HEK293T (cell line): ENCODE measurements around the gene UNC93B1.

Experiments used
- ARNT ChIP-seq: fragments of 450-650 bp; IDR thresholded peaks from 2 replicates; pipeline ENCODE4 v1.6.1; 2017; ENCODE audit warnings: mild to moderate bottlenecking
- CTBP1 ChIP-seq: fragments of 450-650 bp; IDR thresholded peaks from 2 replicates; pipeline ENCODE4 v1.6.1; 2016; ENCODE audit warnings: borderline replicate concordance
- FOXK2 ChIP-seq: fragments of 450-650 bp; IDR thresholded peaks from 2 replicates; pipeline ENCODE4 v1.6.1; 2016; ENCODE audit warnings: mild to moderate bottlenecking
- FOXM1 ChIP-seq: fragments of 450-650 bp; IDR thresholded peaks from 2 replicates; pipeline ENCODE4 v1.6.1; 2017; ENCODE audit warnings: mild to moderate bottlenecking, borderline replicate concordance
- NFRKB ChIP-seq: fragments of 450-650 bp; IDR thresholded peaks from 2 replicates; pipeline ENCODE4 v1.6.1; 2016; ENCODE audit warnings: mild to moderate bottlenecking, moderate library complexity
- SP1 ChIP-seq: fragments of 450-650 bp; IDR thresholded peaks from 2 replicates; pipeline ENCODE4 v1.6.1; 2017
- TF ChIP-seq, protein P1 (sequence below): fragments of 450-650 bp; IDR thresholded peaks from 2 replicates; pipeline ENCODE4 v1.6.1; 2016

DNA sequence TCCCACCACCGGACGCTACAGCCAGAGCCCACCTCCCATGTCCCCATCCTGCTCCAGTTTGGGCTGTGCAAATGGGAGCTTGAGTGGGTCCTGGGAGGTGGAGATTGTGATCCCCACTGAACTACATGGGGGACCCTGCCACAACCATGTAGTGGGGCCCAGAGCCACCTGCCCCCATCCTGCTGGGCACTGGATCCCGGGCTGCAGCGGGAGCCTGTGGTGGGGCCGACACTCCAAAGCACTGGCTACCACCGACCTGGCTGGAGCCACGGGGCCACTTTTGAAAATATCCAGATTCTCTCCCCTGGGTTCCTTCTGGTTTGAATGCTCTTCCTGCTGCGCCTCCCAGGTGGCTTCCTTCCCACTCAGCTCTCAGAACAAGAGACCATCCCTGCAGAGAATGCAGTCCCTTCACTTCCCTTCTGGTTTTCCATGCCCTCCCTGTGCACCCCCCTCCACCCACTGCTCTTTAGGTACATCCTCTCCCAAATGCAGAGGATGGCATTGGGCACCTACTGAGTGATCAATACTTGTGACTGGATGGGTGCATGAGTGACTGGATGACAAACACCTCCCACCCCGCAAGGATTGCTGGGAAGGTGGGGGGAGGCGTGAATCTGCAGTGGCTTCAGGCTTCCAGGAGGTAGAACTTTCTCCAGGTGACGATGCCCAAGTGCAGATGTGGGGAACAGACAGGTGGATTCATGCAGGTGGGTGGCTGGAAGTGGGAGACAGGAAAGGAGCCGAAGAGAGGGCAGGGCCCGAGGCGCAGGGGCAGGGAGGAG lies 846 bp upstream of the UNC93B1 start:
- TF ChIP-seq FOXM1 (no peak), CTBP1 (no peak), FOXK2 (no peak), NFRKB (no peak), ARNT (no peak), SP1 (no peak)
- TF ChIP-seq, protein P1, sequence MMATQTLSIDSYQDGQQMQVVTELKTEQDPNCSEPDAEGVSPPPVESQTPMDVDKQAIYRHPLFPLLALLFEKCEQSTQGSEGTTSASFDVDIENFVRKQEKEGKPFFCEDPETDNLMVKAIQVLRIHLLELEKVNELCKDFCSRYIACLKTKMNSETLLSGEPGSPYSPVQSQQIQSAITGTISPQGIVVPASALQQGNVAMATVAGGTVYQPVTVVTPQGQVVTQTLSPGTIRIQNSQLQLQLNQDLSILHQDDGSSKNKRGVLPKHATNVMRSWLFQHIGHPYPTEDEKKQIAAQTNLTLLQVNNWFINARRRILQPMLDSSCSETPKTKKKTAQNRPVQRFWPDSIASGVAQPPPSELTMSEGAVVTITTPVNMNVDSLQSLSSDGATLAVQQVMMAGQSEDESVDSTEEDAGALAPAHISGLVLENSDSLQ: no peak
